LHCN-M2 (cell line): ENCODE measurements around the gene TYMP. TPM values are rescaled to one million over a fixed set of nuclear protein-coding genes. Genes with fewer than 3 reads are reported as not detected.

Source experiments
- DNase-seq: peaks from one replicate; pipeline ENCODE4 v3.0.0-alpha.2; 2012; ENCODE audit warnings: low read depth
- polyA plus RNA-seq: library from polyadenylated mRNA; unstranded; fragments of >200 nt; gene quantifications from one replicate; pipeline ENCODE4 v1.2.1, GENCODE V29; 2012; ENCODE audit warnings: missing spikeins
- total RNA-seq: library from RNA; depleted of rRNA; stranded (reverse); fragments of >200 nt; gene quantifications from 2 replicates; pipeline ENCODE4 v1.2.3, GENCODE V29; 2014; rRNA removed

TYMP gene
- 3.6 and 4.3 TPM in 2 replicates for total RNA-seq
- 3.1 TPM for polyA plus RNA-seq

- peak; percentile 43 for DNase-seq
Measured at GRCh38 chr22:50529897-50530579, at the start of gene TYMP. TSS of gene TYMP (minus strand) at chr22:50530012. CDS start at chr22:50529709, 303 bp downstream.

DNA sequence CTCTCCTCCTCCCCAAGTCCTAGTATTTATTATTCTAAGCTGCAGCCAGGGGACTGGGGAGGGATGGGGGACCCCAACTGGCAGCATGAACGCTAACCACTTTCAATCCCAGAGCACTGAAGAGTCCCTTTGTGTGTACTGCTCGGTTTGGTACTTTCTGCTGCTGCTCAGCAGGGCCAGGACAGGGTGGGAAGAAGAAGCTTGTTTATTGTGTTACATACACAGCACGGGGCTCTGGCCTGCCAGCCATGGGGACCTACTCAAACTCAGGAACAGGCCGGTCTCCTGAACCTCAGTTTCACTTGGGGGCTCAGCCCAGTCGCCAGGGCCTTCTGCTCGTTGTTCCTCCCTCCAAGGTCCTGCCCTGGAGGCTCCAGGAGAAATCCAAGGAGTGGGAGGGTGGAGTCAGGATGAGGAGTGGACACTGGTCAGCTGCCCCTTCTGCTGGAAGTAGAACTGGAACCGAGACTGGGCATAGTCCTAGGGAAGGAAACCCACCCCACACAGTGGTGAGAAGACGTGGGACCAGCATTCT lies 49.0 kb upstream of the TYMP start:
- DNase-seq: no peak

GRCh38 chr22:50577987-50578775 lies 48.4 kb upstream of the TYMP start, which contains the start of gene CPT1B:
TSS of gene CPT1B (minus strand) at chr22:50578427. CDS start at chr22:50577915, 512 bp downstream.
- DNase-seq: no peak

DNA sequence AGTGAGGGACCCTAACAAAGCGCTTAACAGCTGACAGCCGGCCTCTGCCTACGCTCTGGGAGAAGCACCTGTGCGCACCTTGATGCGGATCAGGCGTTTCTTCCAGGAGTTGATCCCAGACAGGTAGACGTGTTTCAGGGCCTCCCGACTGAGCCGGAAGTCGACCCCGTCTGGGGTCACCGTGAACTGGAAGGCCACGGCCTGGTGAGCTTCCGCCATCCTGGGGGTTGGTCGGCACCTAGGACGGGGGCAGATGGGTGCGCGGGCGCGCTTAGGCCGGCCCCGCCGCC lies 47.8 kb upstream of the TYMP start:
- DNase-seq: no peak

DNA sequence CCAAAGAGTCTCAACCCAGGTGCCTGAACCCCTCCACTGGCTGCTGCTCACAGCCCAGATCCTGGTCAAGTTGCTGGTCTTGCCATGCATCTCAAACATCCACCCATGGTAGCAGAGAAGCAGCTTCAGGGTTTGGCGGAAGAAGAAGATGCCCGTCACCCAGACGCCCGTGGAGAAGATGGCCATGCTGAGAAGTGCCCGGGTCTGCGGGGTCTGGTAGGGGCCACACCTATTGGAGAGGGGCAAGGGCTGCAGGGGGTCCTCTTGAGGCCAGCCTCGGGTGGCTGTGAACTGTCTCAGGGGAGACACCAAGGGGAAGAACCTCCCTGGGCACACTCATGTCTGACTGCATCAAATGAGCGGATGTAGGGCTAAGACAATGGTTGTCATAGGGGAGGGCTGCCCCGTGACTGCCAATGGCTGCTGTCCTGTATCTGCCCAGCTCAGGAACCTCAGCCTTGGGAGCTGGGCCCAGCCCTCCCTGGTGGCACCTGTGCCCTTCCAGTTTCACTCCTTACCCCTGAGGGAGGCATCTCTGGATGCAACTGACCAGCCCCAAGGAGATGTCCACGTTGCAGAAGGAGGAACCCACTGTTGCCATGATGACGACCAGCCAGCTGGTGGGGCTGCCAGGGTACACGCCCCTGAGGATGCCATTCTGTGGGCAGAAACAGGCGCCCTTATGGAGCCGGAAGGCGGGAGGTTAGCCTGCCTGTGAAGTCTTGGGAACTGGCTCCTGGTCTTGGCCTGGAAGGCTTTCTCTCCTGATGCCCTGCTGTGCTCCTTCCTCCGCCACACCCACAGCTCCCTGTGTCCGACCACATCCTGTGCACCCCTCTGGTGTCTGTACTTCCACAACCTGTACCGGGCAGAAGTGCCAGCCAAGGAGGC lies 47.2 kb upstream of the TYMP start:
- no peak for DNase-seq

DNA sequence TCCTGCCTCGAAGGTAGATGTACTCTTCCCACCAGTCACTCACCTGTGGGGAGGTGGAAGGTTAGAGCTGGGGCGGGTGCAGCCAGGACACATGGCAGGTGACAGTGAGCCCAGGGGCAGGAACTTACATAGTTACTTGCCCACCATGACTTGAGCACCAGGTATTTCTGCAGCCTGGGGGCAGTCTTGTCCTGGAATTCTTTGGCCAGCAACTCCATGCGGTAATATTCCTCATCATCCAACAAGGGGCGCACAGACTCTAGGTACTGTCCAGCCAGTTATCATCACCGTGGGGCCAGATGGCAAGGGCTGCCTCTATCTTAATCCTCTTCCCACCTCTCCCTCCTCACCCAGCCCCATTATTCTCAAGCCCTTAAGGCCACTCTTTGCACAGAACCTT lies 46.3 kb upstream of the TYMP start:
- DNase-seq: peak; percentile 47

GRCh38 chr22:50575426-50575941 lies 45.7 kb upstream of the TYMP start:
- no peak for DNase-seq

DNA sequence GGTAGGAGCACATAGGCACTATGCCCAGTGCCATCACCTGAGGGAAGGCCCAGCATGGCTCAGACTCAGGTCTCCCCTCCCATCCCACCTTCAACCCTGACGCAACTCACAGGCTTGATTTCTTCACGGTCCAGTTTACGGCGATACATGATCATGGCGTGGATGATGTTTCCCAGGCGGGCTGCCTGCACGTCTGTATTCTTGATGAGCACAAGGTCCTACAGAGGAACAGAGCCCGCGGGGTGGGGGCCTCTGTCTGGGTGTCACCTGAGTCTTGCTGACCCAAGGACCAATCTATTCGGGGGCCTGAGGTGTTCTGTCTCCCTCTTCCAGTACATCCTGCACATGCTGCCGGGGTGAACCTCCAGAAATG lies 44.6 kb upstream of the TYMP start:
- no peak for DNase-seq

DNA sequence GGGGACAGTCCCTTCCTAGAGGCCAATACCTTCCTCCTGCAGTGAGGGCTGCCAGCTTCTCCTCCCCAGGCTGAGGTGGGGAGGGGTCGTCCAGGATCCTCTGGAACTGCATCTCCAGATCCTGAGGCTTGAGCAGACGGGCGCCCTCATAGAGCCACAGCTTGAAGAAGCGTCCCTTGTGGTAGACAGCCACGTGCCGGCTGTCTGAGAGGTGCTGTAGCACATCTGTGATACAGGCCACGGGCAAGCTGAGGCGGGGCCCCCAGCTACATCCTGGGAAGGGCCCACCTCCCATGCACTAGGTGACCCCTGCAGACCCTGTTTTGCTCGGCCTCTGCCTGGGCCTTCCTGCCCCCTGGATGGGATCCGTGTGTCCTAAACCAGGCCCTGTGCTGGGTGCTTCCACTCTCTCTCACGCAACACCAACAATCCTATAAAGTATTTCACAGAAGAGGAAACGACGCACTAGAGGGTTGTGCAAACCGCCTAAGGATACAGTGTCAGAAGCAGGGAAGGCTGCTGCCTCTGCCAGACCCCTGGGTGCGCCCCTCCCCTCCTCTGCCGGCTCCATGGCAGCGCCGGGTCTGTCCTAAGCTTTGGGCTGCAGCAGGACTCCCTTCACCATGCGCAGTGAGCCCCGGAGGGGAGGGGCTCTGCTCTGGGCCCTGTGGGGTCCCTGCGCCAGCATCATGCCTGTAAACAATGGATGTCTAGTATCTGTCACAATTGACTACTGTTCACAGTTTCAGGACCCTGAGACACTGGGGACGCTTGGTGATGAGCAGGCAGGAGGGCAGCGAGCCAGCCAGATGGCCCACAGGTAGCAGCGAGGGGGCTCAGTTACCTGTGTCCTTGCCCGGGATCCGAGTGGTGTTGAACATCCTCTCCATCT lies 43.9 kb upstream of the TYMP start:
- no peak for DNase-seq

DNA sequence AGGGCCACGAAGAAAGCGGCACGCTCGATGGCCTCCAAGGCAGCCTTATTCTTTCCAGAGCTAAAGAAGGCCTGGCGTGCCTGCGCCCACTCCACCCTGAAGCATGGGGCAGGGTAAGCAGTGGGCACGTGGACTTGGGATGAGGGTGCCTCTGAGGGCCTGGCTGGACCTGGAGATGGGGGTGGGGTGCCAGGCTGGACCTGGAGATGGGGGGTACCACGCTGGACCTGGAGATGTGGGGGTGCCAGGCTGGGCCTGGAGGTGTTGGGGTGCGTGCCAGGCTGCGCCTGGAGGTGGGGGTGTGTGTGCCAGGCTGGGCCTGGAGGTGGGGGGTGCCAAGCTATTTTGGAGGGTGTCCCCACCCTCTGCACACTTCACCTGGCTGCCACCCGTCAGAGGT lies 43.2 kb upstream of the TYMP start:
- DNase-seq: no peak

- DNase-seq: no peak
Measured at GRCh38 chr22:50571264-50572175, 41.7 kb upstream of the TYMP start.

DNA sequence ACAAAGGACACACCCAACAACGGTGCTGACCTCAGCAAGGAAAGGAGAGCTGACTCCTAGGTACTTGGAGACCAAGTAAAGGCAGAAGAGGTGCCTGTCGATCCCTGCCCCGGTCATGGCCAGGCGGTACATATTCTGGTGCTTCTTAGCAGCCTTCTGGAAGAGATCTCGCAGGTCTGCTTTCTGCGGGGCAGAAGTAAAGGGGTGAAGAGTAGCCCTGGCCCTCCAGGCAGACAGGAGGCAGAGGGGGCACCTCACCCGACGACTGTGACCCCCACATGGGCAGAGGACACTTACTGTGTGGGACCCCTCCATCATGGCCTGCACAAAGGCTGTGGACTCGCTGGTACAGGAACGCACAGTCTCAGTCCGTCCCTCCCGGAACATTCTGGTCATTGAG lies 41.0 kb upstream of the TYMP start:
- DNase-seq: no peak

GRCh38 chr22:50569896-50570535 lies 40.2 kb upstream of the TYMP start:
- DNase-seq: no peak

- DNase-seq: no peak
Measured at GRCh38 chr22:50569041-50569459, 39.2 kb upstream of the TYMP start.

- DNase-seq: no peak
Measured at GRCh38 chr22:50568626-50569025, 38.8 kb upstream of the TYMP start.

- DNase-seq: no peak
Measured at GRCh38 chr22:50567721-50568252, 38.0 kb upstream of the TYMP start.

GRCh38 chr22:50564289-50564688 lies 34.5 kb upstream of the TYMP start:
- DNase-seq: no peak

DNA sequence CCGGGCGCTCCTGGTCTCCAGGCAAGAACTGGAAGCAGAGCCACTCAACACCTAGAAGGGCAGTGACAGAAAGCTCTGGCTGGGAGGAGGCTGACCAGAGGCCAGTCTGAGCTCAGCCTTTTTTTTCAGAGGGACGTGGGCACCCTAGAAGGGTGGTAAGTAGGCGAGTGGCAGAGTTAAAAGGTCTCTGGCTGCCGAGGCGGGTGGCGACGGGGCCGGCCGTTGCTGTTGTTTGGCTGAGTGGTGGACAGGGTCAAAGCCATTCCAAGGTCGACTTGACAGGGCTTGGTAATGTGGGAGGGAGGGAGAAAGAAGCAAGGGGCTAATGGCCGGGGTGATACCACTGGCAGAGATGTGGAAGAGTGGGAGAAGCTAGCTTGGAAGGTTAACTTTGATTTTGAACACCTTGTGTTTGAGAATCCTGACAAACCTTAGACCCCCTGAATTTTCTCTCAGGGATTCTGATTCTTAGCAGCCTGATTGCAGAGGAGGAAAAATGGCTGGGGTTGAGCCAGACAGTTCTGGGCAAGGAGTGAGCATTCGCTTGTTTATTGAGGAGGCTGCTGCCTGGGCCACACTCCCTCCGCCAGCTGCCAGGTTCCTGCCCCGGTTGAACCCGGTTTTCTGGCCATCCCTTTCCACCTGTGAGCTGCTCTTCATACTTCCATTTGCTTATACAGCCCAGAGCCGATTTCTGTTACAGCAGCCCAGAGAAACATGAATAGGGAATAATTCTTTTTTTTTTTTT lies 33.8 kb upstream of the TYMP start:
- no peak for DNase-seq
